NK-92 (cell line): ENCODE data around the gene ARHGAP15.
"Not testable (repeated sequence)": the region's sequence is repeated elsewhere in the genome, so short reads cannot be mapped to it uniquely, and the experiment has no call there.

Experiments used
- DNase-seq: peaks from one replicate; lab custom pipeline; 2025; ENCODE audit not compliant: unreplicated experiment; lab: John Stamatoyannopoulos, UW

ARHGAP15 gene

DNA sequence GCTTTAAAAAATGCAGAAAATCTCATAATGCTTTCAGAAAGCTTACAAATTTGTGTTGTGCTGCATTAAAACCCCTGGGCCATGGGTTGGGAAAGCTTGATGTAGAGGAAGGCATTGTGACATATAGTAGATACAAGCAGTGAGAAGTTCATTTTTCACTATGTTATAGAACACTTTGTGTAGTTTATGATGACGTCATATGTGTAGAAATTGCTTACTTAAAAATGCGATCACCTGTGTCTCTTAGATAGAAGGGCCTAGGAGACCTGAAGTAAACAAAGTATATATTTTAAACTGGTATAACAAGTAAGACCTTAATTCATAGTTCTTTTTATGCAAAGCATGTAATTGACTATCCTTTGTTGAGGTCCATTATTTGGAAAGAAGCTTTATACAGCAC, 393.5 kb downstream of the ARHGAP15 start:
- no peak for DNase-seq

DNA sequence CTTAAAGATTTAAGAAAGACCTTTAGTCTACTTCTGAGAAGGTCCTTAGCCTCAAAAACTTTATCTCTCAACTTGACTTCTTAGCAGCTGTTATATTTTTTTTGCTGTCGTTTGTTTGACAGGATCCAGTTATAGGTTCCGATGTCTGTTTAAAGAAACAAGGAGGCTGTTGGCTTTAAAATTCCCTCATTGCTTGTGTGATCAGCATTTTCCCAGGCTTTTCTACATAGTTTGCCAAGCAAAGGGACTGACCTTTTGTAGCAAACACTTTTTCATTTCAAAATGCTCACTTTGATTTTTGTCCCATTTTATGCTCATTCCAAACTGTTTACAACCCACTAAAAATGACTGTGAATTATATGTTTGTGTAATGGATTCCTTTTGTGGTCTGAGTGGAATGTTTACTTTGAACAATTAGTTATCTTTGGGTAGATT, 394.9 kb downstream of the ARHGAP15 start:
- DNase-seq, result no peak

DNA sequence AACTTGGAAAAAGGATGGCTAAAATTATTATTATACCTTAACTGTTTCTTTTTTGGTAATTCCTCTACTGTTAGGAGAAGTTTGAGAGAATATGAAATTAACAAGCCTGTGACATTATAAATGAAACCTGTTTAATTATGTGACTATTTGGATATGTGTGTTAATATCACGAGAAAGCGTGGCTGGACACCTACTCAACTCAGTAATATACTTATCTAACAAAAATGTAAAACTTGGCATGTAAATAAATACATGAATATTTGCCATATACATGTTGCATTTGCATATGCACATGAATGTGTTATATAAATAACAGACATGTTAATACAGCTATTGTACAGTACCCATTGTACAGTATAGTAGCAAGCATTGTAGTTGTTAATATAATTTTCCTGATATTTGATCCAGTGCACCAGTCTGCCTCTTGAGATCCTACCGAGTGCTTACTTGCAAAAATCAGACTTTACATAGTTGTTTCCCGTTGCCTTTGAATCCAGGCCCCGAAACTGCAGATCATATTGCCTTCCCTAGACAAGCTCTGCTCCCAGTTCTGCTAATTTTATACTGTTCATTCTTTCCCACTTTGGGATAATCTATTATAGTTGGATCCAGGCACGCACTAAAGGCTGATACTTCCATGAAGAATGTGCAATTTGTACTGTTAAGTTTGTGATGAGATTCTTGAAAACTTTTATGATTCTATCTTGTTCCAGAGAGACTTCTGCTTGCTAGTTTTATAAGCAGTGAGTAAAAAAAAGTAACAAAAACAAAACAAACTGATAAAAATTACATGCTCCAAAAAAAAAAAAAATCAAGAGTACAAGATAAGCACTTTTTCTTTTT, 395.6 kb downstream of the ARHGAP15 start:
- no peak for DNase-seq

DNA sequence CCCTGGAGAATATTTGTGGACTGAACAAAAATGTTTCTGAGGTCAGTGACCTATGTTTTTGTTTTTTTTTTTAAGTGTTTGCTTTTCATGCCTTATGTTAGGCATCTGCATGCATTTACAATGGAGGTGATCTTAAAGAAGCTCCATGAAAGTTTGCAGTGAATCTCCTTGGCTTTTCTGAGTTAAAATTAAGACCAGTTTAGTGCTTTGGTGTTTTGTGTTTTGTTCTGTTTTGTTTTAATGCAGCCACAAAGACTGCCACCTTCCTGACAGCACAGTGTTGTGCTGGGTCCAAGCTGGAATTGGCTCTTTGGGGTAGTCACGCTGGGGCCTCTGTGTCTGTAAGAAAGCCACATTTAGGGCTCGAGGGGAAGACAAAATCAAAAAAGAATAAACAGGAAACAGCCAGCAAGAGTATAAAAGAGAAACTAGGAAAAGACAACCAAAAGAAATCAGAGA, 396.2 kb downstream of the ARHGAP15 start:
- no peak for DNase-seq

DNA sequence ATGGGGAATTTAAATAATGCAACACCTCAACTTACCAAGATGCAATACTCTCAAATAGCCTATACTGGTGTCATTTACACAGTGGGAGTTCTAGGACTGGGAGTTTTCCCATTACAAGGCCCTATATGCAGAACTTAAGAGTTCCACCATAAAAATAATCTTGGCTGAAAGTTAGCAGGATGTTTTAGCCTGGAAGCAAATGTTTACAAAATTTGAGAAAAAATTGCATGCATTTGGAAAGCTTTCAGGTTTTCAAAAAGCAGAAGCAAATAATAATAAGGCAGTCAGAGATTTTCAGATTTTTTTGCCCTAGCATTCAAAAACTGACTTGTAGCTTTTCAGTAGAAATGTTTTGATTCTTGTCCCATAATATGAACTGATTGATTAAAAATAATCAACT, 397.3 kb downstream of the ARHGAP15 start:
- DNase-seq, result no peak

DNA sequence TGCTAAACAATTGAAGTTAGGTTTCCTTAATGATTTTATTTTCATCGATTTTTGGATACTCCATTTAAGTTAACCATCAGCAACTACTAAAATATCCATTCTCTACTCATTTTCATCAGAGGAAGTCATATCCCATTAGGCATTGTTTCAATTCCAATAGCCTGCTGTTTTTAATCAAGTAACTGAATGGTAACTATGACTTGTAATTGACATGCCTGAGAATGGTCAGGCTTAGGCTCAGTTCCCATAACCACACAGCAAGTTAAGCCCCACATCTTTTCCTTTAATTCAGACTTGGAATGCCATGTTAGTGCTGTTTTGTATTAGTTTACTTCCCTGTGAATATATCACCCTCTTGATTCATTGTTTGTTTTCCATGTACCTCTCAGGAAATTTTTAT, 398.8 kb downstream of the ARHGAP15 start:
- DNase-seq, result no peak

DNA sequence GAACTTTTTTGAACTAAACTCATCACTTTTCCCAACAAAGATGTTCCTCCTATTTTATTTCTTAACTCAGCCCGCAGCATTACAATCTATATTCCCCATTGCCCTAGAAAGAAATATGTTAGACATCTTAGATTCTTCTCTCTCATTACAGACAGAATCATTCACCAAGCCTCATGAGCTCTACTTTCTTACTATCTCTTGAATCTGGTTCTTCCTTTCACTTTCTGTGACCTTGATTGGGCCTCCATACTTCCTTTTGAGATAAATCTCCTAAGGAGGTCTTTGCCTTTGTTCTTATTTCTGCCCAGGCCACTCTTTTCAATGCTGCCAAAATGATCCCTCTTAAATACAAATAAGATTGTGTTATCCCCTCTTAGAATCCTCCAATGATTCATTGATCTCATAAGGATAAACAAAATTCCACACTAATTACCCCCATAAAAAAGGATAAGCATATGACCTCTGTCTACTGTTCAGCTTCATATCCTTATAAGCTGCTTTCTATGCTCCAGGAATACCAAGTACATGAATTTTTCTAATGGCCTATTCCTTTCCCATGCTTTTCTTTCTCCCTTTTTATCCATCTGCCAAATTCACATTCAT, 400.0 kb downstream of the ARHGAP15 start:
- DNase-seq, result no peak

DNA sequence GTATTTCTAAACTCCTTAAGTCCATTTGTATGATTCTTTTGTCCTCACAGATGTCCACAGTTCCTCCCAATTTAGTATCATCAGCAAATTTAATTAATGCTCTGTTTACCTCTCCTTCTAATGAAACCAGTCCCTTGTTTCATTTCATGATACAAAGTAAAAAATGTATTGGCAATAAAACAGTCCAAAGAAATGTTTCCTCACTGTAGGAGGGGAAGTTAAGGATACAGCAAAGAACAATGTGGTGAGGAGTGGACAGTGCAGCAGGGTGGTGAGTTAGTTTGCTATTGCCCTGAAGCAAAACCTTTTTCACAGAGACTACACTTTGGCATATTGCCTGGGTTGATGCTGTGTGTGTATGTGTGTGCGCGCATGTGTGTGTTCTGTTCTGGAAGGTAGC, 401.5 kb downstream of the ARHGAP15 start:
- no peak for DNase-seq

DNA sequence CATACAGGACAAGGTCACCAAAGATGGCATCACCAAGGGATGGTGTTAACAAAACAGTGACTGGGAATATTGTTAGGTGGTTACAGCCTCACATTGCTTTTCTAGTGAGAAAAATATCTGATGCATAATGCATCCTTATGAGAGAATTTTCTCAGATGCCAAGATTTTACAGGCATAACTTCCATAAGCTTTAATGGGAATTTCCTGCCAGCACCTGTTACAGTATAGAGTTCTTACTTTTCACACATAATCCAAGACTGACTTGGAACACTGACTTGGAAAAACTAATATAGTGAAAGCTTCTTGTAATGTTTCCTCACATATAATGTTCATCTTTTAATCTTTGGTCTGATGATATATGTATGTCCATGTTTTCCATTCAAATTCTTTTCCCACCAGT, 402.8 kb downstream of the ARHGAP15 start:
- no peak for DNase-seq

DNA sequence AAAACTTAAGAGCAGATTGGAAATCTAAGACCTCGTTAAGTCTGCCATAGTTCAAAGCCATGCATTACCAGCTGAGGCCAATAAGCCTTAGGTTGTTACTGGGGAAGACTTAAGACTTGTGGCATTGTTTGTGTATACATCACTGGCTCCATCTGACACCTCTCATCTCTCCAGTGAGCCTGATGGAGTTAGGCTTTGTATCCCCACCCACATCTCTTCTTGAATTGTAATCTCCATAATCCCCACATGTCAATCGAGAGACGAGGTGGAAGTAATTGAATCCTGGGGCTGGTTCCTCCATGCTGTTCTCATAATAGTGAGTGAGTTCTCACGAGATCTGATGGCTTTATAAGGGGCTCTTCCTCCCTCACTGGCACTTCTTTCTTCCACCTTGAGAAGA, 404.6 kb downstream of the ARHGAP15 start:
- DNase-seq, result no peak

DNA sequence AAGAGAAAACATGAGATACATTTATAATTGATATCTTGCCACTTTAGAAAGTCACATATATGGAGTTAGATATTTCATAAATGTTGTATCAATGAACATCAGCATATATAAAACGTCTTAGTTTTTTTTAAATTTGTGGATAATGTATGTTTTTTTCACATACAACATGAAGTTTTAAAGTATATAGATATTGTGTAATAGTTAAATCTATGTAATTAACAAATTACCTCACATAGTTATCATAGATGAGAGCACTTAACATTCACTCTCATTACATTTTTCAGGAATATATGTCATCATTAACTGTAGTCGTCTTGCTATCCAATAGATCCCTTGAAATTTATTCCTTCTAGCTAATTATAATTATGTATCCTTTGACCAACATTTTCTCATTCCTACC, 406.6 kb downstream of the ARHGAP15 start:
- no peak for DNase-seq

DNA sequence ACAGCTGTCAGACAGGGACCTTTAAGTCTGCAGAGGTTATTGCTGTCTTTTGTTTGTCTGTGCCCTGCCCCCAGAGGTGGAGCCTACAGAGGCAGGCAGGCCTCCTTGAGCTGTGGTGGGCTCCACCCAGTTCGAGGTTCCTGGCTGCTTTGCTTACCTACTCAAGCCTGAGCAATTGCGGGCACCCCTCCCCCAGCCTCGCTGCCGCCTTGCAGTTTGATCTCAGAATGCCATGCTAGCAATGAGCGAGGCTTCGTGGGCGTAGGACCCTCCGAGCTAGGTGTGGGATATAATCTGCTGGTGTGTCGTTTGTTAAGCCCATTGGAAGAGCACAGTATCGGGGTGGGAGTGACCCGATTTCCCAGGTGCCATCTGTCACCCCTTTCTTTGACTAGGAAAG, 412.7 kb downstream of the ARHGAP15 start:
- not testable (repeated sequence) for DNase-seq

DNA sequence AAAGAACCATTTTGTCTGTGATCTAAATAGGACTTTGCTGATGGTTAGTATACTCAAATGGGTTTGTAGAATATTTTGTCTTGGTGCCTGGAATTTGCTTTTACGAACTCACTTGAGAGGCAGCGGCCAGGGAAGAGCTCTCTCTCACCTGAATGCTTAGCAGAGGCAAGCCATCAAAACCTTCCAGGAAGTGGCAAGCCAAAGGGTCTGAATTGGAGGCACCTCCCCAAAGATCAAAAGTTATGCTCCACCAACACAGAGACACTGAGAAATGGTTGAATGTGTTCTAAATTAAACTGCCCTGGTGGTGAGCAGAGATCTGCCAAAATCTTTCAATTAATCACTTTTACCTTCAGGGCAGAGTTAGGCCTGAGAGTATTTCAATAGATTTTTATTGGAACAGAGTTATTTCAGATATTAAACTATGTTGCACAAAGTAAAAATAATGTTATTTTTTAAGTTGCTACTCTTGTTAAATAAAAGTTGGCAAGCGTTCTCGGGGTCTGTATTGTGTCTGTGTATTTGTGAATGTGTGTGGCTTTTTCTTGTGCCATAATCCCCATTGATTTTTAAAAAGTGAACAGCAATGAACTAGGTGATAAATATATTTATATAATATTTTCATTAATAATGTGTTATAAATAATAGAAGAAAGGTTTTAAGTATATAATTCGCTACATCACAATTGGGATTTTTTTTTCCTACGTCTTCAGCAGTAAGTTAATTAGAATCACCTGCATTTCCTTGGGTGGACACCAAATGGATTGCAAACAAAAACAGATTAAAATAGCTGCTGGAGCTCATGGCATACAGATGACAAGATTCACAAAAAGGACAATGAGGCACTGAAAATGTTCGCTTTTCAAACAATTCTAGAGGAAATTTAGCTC, 416.1 kb downstream of the ARHGAP15 start:
- DNase-seq, result no peak

DNA sequence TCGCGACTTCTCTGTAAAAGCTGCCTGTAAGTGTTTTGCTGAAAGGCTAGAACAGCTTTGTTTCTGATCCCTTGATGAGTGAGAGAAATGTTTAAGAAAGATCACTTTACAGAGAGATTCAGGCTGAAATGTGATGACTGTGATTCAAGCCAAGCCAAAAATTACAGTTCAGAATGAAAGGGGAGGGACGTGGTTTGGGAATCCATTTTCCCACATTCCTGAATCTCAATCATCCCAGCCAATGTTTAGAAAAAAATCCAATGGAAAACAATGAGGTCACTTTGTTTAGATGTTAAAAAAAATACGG, 416.7 kb downstream of the ARHGAP15 start:
- DNase-seq, result no peak

DNA sequence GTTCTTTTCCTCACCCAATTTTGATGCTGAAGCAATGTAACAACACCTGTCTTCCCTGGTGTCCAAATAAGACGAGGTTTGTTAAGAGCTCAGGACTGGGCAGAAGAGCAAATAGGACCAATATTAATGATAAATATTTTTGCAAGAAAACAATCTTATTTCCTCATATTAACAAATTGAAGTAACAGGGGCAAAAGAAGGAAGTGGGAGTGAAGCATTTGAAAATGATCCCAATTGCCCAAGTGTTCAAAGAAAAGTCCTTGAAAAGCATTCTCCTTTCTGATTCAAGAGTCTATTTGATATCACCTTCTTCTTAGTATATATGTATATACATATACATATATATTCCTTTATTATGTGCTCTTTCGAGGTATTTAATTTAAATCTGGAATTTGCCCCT, 418.8 kb downstream of the ARHGAP15 start:
- DNase-seq, result no peak

DNA sequence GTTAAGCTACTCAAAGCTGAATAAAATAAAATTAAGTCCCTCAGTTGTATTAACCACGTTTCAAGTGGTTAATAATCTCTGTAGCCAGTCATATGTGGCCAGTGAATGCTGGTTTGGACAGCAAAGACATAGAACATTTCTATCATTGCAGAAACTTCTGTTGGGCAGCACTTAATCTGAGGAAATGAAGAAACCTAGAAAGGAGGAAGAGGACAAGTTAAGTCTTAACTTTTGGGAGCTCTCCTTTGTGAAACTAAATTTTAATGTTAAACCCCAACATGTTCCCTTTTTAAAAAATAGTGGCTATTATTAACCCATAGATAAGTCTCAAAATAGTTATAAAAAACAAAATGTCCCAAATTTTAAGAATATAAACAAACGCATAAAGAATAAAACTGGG, 421.3 kb downstream of the ARHGAP15 start:
- DNase-seq, result no peak

DNA sequence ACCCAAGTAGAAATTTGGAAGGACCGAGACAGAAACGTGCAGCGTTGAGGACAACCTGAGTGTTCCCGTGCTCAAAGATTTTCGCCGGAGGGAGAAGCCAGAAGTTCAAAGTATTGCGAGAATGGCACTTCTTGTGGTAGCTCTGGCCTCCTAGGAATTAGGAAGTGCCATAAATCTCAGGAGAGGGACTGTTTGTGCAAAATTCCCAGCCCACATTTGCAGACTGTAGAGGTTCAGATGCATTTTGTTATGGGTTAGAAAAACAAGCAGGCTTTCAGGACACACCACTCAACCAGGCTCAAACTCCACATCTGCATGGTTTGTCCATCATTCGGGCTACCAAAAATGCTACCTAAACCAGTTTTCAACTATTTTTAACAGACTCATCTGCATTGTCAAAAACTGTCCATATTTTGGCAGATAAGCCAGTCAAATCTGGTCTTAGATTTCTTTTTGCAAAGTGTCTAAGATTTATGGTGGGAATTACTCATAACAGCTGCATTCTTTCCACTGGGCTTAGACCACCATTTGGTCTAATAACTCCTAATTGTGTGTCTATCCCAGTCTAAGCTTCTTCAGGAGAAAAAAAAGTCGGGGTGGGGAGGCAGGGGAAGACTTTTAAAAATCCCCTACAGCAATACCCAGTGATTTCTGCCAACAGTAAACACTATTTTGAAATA, 422.9 kb downstream of the ARHGAP15 start:
- DNase-seq, result no peak

DNA sequence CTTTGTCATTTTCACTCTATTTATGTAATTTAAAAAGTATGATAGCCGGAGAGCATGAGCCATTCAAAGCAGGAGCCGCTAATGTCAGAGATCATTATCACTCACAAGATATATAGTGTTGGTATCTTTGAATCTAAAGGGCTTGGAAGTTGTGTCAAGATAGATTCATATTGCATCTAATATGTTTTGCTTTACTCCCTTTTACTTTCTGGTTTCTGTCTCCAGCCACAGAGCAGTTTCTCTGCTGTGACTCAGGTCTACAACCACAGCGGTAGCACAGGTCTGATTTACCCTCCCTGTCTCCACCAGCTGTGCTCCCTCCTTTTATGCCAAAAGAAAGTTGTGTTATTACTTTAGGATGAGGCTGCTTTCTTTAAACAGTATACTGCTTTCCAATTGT, 424.0 kb downstream of the ARHGAP15 start:
- DNase-seq, result no peak

DNA sequence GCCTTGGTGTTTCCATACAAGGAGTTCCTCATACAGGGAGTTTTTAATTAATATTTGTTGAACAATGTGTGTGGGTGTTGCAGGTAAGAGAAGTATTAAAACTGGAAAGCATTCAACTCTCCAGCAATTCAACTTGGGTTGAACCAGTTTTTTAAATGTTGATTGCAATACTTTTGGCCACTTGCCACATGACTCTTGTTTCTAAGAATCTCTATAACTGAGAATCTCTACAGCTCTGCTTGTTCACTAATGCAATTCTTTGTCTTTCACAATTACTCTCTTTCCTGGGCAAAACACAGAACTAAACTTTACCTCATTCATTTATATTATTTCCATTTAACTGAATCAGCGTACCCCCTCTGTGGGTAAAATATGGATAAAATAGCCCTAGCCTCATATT, 429.4 kb downstream of the ARHGAP15 start:
- no peak for DNase-seq

DNA sequence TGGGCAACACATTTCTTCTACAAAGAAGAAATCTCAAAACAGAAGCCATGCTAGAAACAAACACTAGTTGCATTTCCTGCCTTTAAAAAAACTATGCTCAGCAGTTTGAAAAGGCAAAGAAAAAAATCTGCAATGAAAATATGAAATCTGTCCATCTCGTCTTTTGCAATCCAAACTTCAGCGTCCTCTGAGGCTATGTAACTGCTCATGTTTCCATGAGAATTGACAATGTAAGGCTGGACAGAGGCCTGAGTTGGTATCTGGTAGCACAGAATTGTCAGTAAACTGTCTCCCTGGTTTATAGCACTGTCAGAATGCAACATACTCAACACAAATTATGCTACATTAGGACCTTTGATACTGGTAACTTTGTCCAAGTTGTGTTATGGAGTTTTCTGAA, 429.9 kb downstream of the ARHGAP15 start:
- no peak for DNase-seq

DNA sequence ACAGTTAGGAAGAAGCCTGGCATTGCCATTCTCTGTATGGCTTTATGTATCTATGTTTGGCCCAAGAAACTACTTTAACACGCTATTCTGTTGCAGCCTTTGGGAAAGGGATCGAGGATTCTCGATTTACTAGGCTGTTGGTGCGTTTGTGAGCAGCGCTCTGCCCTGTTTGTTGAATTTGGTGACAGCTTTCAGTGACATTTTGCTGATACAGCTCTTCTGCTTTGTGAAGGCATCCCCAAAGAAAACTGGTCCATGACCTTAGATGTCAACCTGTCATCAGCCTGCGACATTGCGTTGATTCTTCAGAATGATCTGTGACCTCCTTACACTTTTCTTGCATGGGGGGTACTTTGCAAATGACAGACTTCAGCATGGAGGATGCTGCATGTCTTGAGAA, 431.5 kb downstream of the ARHGAP15 start:
- no peak for DNase-seq
